K562 (cell line): Measurements from ENCODE around the gene SLC4A1. TPM values are rescaled to one million over a fixed set of nuclear protein-coding genes. Genes with fewer than 3 reads are reported as not detected.

ENCODE experiments used
- CBX1 ChIP-seq: sonication (generic); IDR thresholded peaks from 2 replicates; pipeline ENCODE4 v1.6.1; 2016; ENCODE audit warnings: antibody characterized with exemption, low read depth, mild to moderate bottlenecking
- DPF2 ChIP-seq: fragments of 450-650 bp; IDR thresholded peaks from 2 replicates; pipeline ENCODE4 v1.6.1; 2016
- E2F1 ChIP-seq: sonication (generic); formaldehyde crosslinking; IDR thresholded peaks from 2 replicates; pipeline ENCODE4 v1.8.1; 2023; ENCODE audit warnings: mild to moderate bottlenecking, missing genetic modification reagents, moderate library complexity
- E2F4 ChIP-seq: sonication (generic); formaldehyde crosslinking; IDR thresholded peaks from 2 replicates; pipeline ENCODE4 v1.8.0; 2022; ENCODE audit warnings: mild to moderate bottlenecking, low read depth, missing genetic modification reagents
- ERF ChIP-seq: fragments of 450-650 bp; formaldehyde crosslinking; IDR thresholded peaks from 2 replicates; pipeline ENCODE4 v1.4.0; 2020; ENCODE audit warnings: mild to moderate bottlenecking, mixed read lengths
- FOXP4 ChIP-seq: sonication (generic); formaldehyde crosslinking; IDR thresholded peaks from 2 replicates; pipeline ENCODE4 v1.8.0; 2022; ENCODE audit warnings: mild to moderate bottlenecking, missing genetic modification reagents, borderline replicate concordance
- GABPB2 ChIP-seq: fragments of 250-450 bp; sonication (Bioruptor Pico); conservative IDR thresholded peaks from 2 replicates; pipeline ENCODE4 v1.5.1; 2021; ENCODE audit warnings: mild to moderate bottlenecking
- HOMEZ ChIP-seq: fragments of 250-450 bp; sonication (Bioruptor Pico); IDR thresholded peaks from 2 replicates; pipeline ENCODE4 v1.4.0; 2020; ENCODE audit warnings: mild to moderate bottlenecking, moderate library complexity
- MAFG ChIP-seq: fragments of 450-650 bp; conservative IDR thresholded peaks from 2 replicates; pipeline ENCODE4 v1.6.1; 2016; ENCODE audit warnings: missing genetic modification characterization, missing compliant biosample characterization
- MBD2 ChIP-seq: sonication (generic); IDR thresholded peaks from 2 replicates; pipeline ENCODE4 v1.6.1; 2016; ENCODE audit warnings: low read depth, borderline replicate concordance
- SRSF1 ChIP-seq: fragments of 200-400 bp; formaldehyde crosslinking; IDR thresholded peaks from 2 replicates; pipeline ENCODE4 v1.6.1; 2017; ENCODE audit warnings: mild to moderate bottlenecking, low read depth, low read length, moderate library complexity
- THRB ChIP-seq: fragments of 450-650 bp; formaldehyde crosslinking; conservative IDR thresholded peaks from 2 replicates; pipeline ENCODE4 v1.4.0; 2022; ENCODE audit warnings: mild to moderate bottlenecking, missing genetic modification characterization
- ZNF174 ChIP-seq: fragments of 250-450 bp; sonication (Bioruptor Pico); IDR thresholded peaks from 2 replicates; pipeline ENCODE4 v1.4.0; 2020; ENCODE audit warnings: mild to moderate bottlenecking
- polyA plus RNA-seq, 8 experiments: library from polyadenylated mRNA; depleted of rRNA in 4 of 8; stranded (reverse) in 5 of 8; unstranded in 3 of 8; fragments of >200 nt; fragmentation: Nextera tagmentation in 2 of 8; fragmentation: Illumina TruSeq in 1 of 8; extraction: Ambion mirVana in 2 of 8; extraction: Trizol in 1 of 8; gene quantifications; 2 replicates each; pipeline versions ENCODE4 v1.2.1 to v1.2.3, GENCODE V29; 2011 to 2014; ENCODE audit warnings: inconsistent platforms in 1 of 8, missing spikeins in 1 of 8
- total RNA-seq, 7 experiments: library from RNA; depleted of rRNA in 6 of 7; stranded (reverse); fragments of >200 nt in 6 of 7; fragmentation: Illumina TruSeq in 2 of 7; extraction: Trizol in 2 of 7; gene quantifications; 2 replicates each; pipeline versions ENCODE4 v1.2.1 to v1.2.3, GENCODE V29; 2011 to 2021; ENCODE audit warnings: low replicate concordance in 1 of 7

SLC4A1 gene
- total and polyA plus RNA-seq, 9 of the 15 experiments (the other 6 are each of a cell fraction or from before 2014, with no cell fraction given), result 0.14 to 1.00 (median 0.53) TPM

GRCh38 chr17:44203731-44204440 is 64.0 kb downstream of the SLC4A1 start (continued):
- TF ChIP-seq FOXP4 (CRISPR knock-in tag) (0 out of 2 replicates have a peak, but pooled peaks have one; percentile 34), GABPB2 (no peak), E2F1 (CRISPR knock-in tag) (no peak), ERF (CRISPR knock-in tag) (no peak), ZNF174 (no peak), MBD2 (peak; percentile 18; the same call in 1 of the 2 replicates), THRB (CRISPR knock-in tag) (no peak), E2F4 (CRISPR knock-in tag) (no peak), SRSF1 (no peak), HOMEZ (no peak), MAFG (no peak), DPF2 (0 out of 2 replicates have a peak, but pooled peaks have one; percentile 9), CBX1 (no peak)
- TF ChIP-seq, all 486 proteins: peak for 37
